ENCODE data around the gene NUMBL.
"Not testable (repeated sequence)": the region's sequence is repeated elsewhere in the genome, so short reads cannot be mapped to it uniquely, and the experiment has no call there.

NUMBL gene

GRCh38 chr19:40629346-40629745, 61.1 kb downstream of the NUMBL start:
- DNase-seq (ENCODE audit: low read depth in 2 of 2) = no peak

- no peak for DNase-seq (ENCODE audit: low read depth in 2 of 2)
Measured at GRCh38 chr19:40627486-40628279, 62.8 kb downstream of the NUMBL start.

- DNase-seq (ENCODE audit: low read depth in 2 of 2) = no peak
Measured at GRCh38 chr19:40626918-40627317, 63.5 kb downstream of the NUMBL start.

GRCh38 chr19:40625406-40626120, 64.9 kb downstream of the NUMBL start:
- DNase-seq (ENCODE audit: low read depth in 2 of 2) = no peak

DNA sequence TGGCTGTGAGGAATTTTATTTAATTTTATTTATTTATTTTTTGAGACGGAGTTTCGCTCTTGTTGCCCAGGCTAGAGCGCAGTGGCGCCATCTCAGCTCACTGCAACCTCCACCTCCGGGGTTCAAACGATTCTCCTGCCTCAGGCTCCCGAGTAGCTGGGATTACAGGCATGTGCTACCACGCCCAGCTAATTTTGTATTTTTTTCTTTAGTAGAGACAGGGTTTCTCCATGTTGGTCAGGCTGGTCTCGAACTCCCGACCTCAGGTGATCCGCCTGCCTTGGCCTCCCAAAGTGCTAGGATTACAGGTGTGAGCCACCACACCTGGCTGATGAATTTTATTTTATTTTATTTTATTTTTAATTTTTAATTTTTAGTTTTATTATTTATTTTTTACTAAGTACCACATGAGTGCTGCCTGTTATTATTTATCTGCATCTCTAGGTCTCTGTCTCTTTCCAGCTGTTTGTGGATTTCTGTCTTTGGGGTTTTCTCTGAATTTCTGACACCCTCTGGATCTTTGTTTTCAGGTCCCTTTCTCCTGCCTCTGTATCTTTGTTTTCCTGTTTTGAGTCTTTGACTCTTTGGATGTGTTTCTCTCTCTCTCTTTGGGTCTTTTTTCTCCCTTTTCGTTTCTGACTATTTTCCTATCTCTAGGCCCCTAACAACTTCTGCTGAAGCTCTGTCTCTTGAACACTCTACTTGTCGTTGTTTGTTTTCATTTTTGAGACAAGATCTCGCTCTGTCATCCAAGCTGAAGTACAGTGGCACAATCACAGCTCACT, 65.9 kb downstream of the NUMBL start:
- DNase-seq (ENCODE audit: low read depth in 2 of 2) = not testable (repeated sequence)

DNA sequence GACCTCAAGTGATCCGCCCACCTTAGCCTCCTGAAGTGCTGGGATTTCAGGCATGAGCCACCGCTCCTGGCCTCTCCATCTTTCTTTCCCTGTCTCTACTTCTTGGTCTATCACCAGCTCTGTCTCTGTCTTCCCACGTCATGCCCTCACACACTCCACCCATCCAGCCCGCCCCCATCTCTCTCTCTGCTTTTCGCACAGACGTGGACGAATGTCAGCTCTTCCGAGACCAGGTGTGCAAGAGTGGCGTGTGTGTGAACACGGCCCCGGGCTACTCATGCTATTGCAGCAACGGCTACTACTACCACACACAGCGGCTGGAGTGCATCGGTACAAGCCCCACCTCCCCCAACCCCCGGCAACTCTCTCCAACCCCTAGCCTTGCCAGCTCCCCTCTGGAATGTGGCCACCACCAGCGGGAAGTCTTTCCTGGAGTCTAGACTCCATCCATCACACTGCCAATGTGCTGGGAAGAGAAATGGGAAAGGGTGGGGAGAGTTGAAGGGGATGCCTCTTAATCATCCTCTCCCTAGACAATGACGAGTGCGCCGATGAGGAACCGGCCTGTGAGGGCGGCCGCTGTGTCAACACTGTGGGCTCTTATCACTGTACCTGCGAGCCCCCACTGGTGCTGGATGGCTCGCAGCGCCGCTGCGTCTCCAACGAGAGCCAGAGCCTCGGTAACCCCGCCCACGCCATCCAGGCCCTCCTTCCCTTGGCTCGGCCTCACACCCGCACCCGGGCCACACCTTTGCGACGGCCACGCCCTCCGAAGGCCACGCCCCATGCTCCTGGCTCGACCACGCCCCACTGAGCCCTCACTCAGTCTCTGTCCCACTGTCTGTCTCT, 66.8 kb downstream of the NUMBL start:
- DNase-seq (ENCODE audit: low read depth in 2 of 2) = no peak

DNA sequence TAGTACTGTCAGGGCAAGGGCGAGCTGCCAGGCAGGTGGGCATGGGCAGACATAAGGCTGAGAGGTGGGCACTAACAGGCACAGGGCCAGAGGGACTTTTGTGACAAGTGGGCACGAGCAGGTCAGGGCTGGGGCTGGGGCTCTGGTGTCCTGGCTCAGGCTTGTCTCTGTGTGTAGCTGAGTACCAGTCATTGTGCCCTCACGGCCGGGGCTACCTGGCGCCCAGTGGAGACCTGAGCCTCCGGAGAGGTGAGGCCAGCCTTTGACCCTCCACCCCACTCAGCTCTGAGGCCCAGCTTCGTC, 67.7 kb downstream of the NUMBL start:
- DNase-seq (ENCODE audit: low read depth in 2 of 2) = no peak

- DNase-seq (ENCODE audit: low read depth in 2 of 2) = no peak
Measured at GRCh38 chr19:40621966-40622772, 68.3 kb downstream of the NUMBL start.

- DNase-seq (ENCODE audit: low read depth in 2 of 2) = no peak
Measured at GRCh38 chr19:40621283-40621682, 69.2 kb downstream of the NUMBL start.

DNA sequence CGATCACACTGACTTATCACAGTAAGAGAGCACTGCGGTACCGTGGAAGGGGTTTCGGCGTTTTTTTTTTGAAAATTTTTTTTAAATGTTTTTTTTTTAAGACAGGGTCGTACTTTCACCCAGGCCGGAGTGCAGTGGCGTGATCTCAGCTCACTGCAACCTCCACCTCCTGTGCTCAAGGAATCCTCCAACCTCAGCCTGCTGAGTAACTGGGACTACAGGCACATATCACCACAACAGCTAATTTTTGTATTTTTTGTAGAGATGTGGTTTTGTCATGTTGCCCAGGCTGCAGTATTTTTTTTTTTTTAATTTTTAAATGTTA, 70.3 kb downstream of the NUMBL start:
- DNase-seq (ENCODE audit: low read depth in 2 of 2) = no peak

GRCh38 chr19:40619333-40620160, 70.9 kb downstream of the NUMBL start:
- DNase-seq (ENCODE audit: low read depth in 2 of 2) = no peak

DNA sequence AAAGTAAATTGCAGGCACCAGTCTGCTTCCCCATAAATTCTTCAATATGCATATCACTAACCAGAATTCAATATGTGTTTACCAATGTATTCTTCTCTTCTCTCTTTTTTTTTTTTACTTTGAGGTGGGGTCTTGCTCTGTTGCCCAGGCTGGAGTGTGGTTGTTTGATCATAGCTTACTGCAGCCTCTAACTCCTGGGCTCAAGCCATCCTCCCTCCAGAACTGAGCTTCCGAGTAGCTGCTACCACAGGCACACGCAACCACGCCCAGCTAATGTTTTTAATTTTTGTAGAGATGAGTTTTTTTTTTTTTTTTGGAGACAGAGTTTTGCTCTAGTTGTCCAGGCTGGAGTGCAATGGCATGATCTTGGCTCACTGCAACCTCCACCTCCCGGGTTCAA, 72.5 kb downstream of the NUMBL start:
- no peak for DNase-seq (ENCODE audit: low read depth in 2 of 2)

DNA sequence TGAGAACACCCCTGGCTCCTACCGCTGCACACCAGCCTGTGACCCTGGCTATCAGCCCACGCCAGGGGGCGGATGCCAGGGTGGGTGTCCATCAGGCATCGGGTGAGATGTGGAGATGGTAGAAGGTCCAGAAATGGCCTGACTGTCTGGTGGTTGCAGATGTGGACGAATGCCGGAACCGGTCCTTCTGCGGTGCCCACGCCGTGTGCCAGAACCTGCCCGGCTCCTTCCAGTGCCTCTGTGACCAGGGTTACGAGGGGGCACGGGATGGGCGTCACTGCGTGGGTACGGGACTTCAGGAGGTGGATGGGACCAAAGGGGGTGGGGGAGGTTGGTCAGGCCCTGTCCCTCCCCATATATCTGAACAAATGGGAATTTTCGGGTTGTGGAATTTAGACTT, 73.5 kb downstream of the NUMBL start:
- no peak for DNase-seq (ENCODE audit: low read depth in 2 of 2)

DNA sequence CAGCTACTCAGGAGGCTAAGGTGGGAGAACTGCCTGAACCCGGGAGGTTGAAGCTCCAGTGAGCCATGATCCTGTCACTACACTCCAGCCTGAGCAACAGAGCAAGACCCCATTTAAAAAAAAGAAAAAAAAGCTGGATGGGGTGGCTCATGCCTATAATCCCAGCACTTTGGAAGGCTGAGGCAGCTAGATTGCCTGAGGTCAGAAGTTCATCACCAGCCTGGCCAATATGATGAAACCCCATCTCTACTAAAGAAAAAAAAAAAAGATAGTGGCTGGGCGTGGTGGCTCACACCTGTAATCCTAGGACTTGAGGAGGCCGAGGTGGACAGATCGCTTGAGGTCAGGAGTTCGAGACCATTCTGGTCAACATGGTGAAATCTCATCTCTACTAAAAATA, 74.3 kb downstream of the NUMBL start:
- no peak for DNase-seq (ENCODE audit: low read depth in 2 of 2)
